Skeletal muscle tissue (tissue), 4 donors: ENCODE data around the gene CCDC69. TPM values are rescaled to one million over a fixed set of nuclear protein-coding genes. Genes with fewer than 3 reads are reported as not detected.

ENCODE experiments used
- H3K27ac ChIP-seq: one replicate; pipeline ENCODE4 v1.7.0; 2013; ENCODE audit warnings: mild to moderate bottlenecking, low read depth, low read length, inconsistent platforms
- H3K27me3 ChIP-seq, 3 donors: one replicate each; pipeline ENCODE4 v1.7.0; 2013; ENCODE audit warnings: low read length in 3 of 3; ENCODE audit not compliant: control insufficient read depth in 3 of 3, insufficient read depth in 3 of 3
- H3K36me3 ChIP-seq, 3 donors: one replicate each; pipeline ENCODE4 v1.7.0; 2013; ENCODE audit warnings: low read length in 3 of 3; ENCODE audit not compliant: control insufficient read depth in 3 of 3, insufficient read depth in 3 of 3
- H3K4me1 ChIP-seq, 3 donors: one replicate each; pipeline ENCODE4 v1.7.0; 2013; ENCODE audit warnings: low read length in 3 of 3, mild to moderate bottlenecking in 3 of 3; ENCODE audit not compliant: control insufficient read depth in 3 of 3, insufficient read depth in 3 of 3
- H3K4me3 ChIP-seq, 3 donors: one replicate each; pipeline ENCODE4 v1.7.0; 2013; ENCODE audit warnings: low read length in 3 of 3
- H3K9ac ChIP-seq, 3 donors: one replicate each; pipeline ENCODE4 v1.7.0; 2013; ENCODE audit warnings: low read length in 3 of 3, mild to moderate bottlenecking in 3 of 3, moderate library complexity in 2 of 3, low read depth in 1 of 3
- H3K9me3 ChIP-seq, 3 donors: one replicate each; pipeline ENCODE4 v1.7.0; 2013; ENCODE audit warnings: low read length in 3 of 3; ENCODE audit not compliant: control insufficient read depth in 3 of 3
- total RNA-seq: library from RNA; depleted of rRNA; stranded (reverse); fragments of >200 nt; gene quantifications from one replicate; pipeline ENCODE4 v1.2.3, GENCODE V29; 2014
- donor health status: Osteomylitis.

The CCDC69 gene
- total RNA-seq, 1 donor from 2014 or later, result 21.9 TPM

DNA sequence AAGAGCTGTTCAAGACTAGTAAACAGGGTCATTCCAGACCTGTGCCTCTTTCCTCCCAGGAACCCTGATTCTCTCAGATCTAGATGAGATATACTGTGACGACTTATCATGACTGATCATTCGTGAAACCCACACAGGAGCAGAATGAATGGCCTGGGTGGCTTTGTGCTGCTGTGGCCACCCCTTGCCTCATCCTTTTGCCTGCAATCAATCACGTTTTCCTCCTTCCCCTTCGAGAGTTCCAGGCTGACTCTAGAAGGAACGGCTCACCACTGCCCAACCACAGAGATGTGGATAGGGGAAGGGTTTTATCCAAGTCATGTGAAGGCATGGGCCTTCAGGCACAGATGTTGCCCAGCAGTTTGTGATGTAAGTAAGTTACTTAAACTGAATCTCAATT, 72.1 kb downstream of the CCDC69 start:
- H3K27ac ChIP-seq, result peak overlapping the region; percentile 62
- H3K4me1 ChIP-seq, result peaks cover 66 to 84% (median 68%) of the 10 kb centered on the region in 3 donors
- H3K9me3 ChIP-seq, result no peaks in the 10 kb centered on the region
- no peak overlapping the region for H3K9ac ChIP-seq
- no peaks in the 10 kb centered on the region for H3K27me3 ChIP-seq
- H3K4me3 ChIP-seq, result no peak overlapping the region
- H3K36me3 ChIP-seq, result peaks cover 0 to 6% (median under 1%) of the 10 kb centered on the region in 3 donors

DNA sequence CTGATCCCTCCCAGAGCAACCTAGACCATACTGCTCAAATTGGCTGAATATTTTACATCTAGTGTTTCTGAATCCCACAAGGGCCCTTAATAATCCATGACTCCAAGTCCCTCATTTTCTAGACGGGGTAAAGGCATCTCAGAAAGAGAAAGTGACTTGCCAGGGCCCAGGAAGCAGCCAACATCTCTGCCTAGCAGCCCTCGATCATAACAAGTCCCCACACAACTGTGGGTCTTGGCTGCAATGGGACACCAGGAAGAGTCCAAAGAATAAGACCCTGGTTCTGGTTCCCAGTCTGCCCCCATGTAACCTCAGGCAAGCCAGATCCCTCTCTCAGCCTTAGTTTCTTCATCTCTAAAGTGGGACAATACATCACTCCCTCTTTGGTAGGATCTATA, 72.6 kb downstream of the CCDC69 start:
- Histone ChIP-seq H3K9ac (peak overlapping the region; percentile 36 to 47 (median 46)), H3K27me3 (no peaks in the 10 kb centered on the region), H3K4me1 (peaks cover 67 to 84% (median 67%) of the 10 kb centered on the region in 3 donors), H3K4me3 (peak overlapping the region in 1 of 3 donors; percentile 33), H3K36me3 (peaks cover 2 to 6% (median 5%) of the 10 kb centered on the region in 3 donors), H3K9me3 (no peaks in the 10 kb centered on the region), H3K27ac (peak overlapping the region; percentile 62)

DNA sequence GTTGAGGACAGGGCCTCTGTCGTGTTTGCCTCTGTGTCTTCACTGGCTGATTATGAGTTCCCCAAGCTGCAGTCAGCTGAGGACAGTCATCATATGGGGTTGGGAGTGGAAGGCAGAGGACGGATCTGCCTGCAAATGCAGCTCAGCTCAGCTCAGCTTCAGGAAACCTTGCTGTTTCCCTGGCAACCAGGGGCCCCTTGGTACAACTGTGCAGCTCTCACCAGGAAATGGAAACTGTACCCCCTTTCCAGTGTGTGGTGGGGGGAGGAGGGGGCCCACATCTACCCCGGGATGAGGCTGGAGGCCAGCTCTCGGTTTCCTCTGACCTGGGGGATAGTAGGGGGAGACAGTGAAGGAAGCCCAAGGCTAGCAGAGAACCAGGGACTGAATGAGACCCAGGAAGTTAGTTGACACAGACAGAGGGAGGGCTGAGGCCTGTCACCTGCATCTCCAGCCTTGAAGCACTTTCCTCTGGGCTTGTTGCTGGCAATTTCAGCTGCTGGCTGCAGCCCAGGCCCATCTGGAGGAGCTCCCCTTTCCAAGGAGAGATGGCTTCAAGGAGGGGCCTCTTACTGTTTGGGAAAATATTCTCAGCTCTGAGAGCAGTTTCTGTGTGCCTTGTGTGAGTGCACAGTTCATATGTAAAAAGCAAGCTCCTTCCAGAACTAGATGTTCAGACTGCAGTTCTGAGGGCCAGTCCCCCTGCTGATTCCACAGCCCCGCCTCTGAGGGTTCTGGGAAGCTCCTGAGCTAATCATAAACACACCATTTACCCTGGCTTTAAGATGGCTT, 73.2 kb downstream of the CCDC69 start:
- Histone ChIP-seq H3K9ac (peak overlapping the region; percentile 36 to 47 (median 46)), H3K27ac (peak overlapping the region; percentile 62), H3K4me1 (peaks cover 67 to 84% (median 67%) of the 10 kb centered on the region in 3 donors), H3K27me3 (no peaks in the 10 kb centered on the region), H3K4me3 (peak overlapping the region in 1 of 3 donors; percentile 39), H3K9me3 (no peaks in the 10 kb centered on the region), H3K36me3 (peaks cover 4 to 10% (median 6%) of the 10 kb centered on the region in 3 donors)

DNA sequence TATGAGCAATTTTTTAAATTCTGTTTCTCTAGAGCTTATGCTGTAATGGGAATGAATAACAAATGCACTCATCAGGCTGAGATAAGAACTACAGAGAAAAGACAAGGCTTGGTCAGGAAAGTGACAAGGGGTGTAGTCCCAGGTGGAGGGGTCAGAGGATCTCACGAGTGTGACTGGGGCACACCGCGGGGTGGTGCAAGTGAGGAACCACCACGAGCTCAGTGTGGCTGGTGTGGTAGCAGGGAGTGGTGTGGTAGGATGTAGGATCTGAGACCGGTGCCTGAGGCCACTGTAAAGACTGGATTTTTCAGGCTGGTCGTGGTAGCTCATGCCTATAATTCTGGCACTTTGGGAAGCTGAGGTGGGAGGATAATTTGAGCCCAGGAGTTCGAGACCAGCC, 75.3 kb downstream of the CCDC69 start:
- Histone ChIP-seq H3K27ac (no peak overlapping the region), H3K9ac (no peak overlapping the region), H3K4me1 (peaks cover 73 to 86% (median 74%) of the 10 kb centered on the region in 3 donors), H3K27me3 (no peaks in the 10 kb centered on the region), H3K9me3 (no peaks in the 10 kb centered on the region), H3K4me3 (no peak overlapping the region), H3K36me3 (peaks cover 13 to 20% (median 19%) of the 10 kb centered on the region in 3 donors)

DNA sequence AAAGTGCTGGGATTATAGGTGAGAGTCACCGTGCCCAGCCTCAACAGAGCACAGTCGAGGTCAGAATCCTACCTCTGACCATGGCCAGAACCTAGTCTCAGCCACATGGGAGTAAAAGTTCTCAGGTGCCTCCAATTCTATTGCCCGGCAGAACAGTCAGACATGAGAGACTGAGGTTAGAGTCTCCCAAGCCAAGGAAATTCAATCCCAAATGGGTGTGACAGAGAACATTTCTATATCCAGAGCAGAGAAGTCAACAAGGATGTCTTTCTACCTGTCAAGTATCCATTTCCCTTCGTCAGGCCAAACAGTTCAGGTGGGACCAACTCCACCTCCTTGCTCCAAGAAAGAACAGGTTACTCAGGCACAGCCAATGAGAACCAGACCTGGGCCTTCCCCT, 76.9 kb downstream of the CCDC69 start:
- Histone ChIP-seq H3K9me3 (no peaks in the 10 kb centered on the region), H3K4me1 (peaks cover 86 to 91% (median 87%) of the 10 kb centered on the region in 3 donors), H3K9ac (peak overlapping the region in 1 of 3 donors; percentile 16), H3K4me3 (no peak overlapping the region), H3K27ac (no peak overlapping the region), H3K36me3 (peaks cover 17 to 24% (median 20%) of the 10 kb centered on the region in 3 donors), H3K27me3 (no peaks in the 10 kb centered on the region)

DNA sequence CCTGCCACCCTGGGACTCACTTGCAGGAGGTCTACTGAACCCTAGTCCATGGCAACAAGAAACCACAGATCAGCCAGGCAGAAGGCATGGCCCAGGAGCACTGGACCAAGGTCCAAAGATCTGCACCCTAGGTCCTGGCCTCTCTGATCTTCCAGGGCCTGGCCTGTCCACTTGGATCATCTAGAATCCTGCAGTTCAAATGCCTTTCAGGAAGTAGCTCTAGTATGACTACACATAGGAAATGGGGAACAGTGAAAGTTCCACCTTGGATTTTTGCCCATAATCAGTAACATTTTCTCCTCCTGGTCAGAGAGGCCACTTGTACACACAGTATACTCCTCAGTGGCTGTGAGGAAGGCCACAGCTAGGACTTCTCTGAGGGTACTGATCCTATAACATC, 77.8 kb downstream of the CCDC69 start:
- Histone ChIP-seq H3K36me3 (peaks cover 17 to 24% (median 20%) of the 10 kb centered on the region in 3 donors), H3K27ac (no peak overlapping the region), H3K4me3 (no peak overlapping the region), H3K9ac (peak overlapping the region in 1 of 3 donors; percentile 33), H3K9me3 (no peaks in the 10 kb centered on the region), H3K27me3 (no peaks in the 10 kb centered on the region), H3K4me1 (peaks cover 85 to 91% (median 87%) of the 10 kb centered on the region in 3 donors)

DNA sequence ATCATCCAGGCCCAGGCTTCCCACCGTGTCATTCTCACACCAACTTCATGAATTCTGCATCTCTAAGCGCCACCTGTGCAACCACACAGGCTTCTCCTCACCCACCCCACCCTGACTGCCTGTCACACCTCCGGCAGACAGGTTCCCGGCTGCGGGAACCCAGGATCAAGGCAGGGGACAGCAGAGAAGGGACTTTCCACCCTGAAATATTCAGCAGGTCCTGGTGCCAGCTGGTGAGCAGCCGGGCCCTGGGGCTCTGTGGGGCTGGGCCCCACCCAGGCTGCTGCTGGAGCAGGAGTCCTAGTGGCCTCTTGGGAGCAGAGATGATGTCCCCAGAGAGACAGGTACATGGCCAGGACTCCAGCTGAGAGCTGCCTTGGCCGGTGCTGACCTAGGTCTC, 79.0 kb downstream of the CCDC69 start:
- Histone ChIP-seq H3K4me3 (no peak overlapping the region), H3K27ac (no peak overlapping the region), H3K27me3 (no peaks in the 10 kb centered on the region), H3K36me3 (peaks cover 20 to 28% (median 21%) of the 10 kb centered on the region in 3 donors), H3K9ac (peak overlapping the region in 1 of 3 donors; percentile 54), H3K4me1 (peaks cover 83 to 90% (median 87%) of the 10 kb centered on the region in 3 donors), H3K9me3 (no peaks in the 10 kb centered on the region)

DNA sequence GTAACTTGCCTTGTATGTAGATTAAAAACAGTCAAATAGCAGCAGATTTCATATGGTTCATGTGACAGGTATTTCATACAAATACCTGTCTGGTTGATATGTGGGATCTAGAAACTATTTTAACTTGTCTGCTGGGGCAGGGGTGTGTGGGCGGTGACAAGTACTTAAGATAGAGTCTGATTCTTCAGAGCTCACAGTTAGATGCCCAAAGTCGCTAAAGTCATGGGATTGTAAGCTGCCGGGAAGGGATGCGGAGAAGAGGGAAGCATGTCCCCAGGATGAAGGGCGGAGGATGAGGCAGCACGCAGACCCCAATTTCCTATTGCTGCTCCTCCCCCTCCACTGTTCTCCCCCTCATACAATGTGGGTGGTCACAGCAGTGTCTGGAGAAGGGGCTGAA, 79.6 kb downstream of the CCDC69 start:
- H3K27ac ChIP-seq, result no peak overlapping the region
- peaks cover 23 to 32% (median 24%) of the 10 kb centered on the region in 3 donors for H3K36me3 ChIP-seq
- no peak overlapping the region for H3K4me3 ChIP-seq
- no peaks in the 10 kb centered on the region for H3K9me3 ChIP-seq
- no peaks in the 10 kb centered on the region for H3K27me3 ChIP-seq
- H3K9ac ChIP-seq, result peak overlapping the region in 1 of 3 donors; percentile 35
- peaks cover 86 to 90% (median 88%) of the 10 kb centered on the region in 3 donors for H3K4me1 ChIP-seq

DNA sequence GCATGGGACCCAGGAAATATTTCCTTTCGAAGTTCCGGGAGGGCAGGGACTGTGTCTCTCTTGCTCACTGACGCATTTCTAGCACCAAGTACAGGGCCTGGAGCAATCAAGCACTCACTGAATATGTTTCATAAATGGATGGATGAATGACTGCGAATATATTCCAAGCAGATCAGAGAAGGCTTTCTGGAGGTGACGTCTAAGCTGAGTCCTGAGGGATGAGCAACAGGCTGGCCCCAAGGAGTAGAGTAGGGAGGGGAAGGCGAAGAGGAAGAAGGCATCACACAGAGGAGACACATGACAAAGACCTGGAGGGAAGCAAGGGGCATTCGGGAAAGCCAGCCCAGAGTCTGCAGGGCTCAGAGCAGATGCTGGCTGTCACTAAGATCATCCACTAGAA, 80.2 kb downstream of the CCDC69 start:
- peaks cover 29 to 38% (median 31%) of the 10 kb centered on the region in 3 donors for H3K36me3 ChIP-seq
- H3K27me3 ChIP-seq, result no peaks in the 10 kb centered on the region
- no peak overlapping the region for H3K27ac ChIP-seq
- H3K4me1 ChIP-seq, result peaks cover 84 to 89% (median 87%) of the 10 kb centered on the region in 3 donors
- H3K9me3 ChIP-seq, result no peaks in the 10 kb centered on the region
- H3K4me3 ChIP-seq, result no peak overlapping the region
- no peak overlapping the region for H3K9ac ChIP-seq

DNA sequence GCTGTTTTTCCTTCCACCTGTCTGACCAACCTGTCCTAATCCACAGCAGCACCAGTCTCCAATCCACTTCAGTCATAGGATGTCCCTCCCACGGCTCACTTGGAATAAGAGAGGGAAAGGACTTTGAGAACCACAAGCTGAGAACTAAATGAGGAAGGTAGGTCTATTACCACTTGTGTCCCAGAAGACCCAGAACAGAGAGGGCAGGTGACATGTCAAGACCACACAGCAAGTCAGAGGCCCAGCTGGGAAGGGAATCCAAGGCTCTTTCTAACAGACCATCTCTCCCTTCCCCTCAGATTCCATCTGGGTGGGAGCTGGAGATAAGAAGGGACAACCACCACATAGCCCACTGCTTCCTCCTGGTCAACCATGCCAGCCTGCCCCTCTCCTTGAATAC, 81.0 kb downstream of the CCDC69 start:
- peaks cover 36 to 45% (median 37%) of the 10 kb centered on the region in 3 donors for H3K36me3 ChIP-seq
- no peaks in the 10 kb centered on the region for H3K27me3 ChIP-seq
- H3K27ac ChIP-seq, result peak overlapping the region; percentile 73
- peak overlapping the region; percentile 6 to 59 (median 41) for H3K9ac ChIP-seq
- no peaks in the 10 kb centered on the region for H3K9me3 ChIP-seq
- no peak overlapping the region for H3K4me3 ChIP-seq
- peaks cover 77 to 82% (median 80%) of the 10 kb centered on the region in 3 donors for H3K4me1 ChIP-seq
